ENCODE results near the gene FOXP1. TPM values are rescaled to one million over a fixed set of nuclear protein-coding genes. Genes with fewer than 3 reads are reported as not detected.

FOXP1 gene
- total RNA-seq, 1 donor from 2014 or later: 27.3 TPM

- H3K9ac ChIP-seq: no peak overlapping the region
Measured at GRCh38 chr3:71117572-71118247, 465.8 kb downstream of the FOXP1 start.

GRCh38 chr3:71114610-71115009 is 468.9 kb downstream of the FOXP1 start:
- Mint-ChIP-seq H3K4me3 (no peak overlapping the region), H3K4me1 (peaks cover 29% of the 10 kb centered on the region), H3K27me3 (ENCODE audit: insufficient read depth, low read depth) (no peaks in the 10 kb centered on the region), H3K36me3 (peaks cover 11% of the 10 kb centered on the region), H3K9me3 (no peaks in the 10 kb centered on the region), H3K27ac (peak overlapping the region; percentile 26)
- Histone ChIP-seq H3K27ac (no peak overlapping the region), H3K4me2 (peak overlapping the region; percentile 4), H2AFZ (replicated peaks) (no peak overlapping the region), H3K9ac (no peak overlapping the region), H3K36me3 (no peaks in the 10 kb centered on the region), H3K9me3 (ENCODE audit: low read depth) (no peaks in the 10 kb centered on the region), H3K79me2 (ENCODE audit: low read depth) (no peaks in the 10 kb centered on the region), H4K20me1 (ENCODE audit: low read depth) (peaks cover 6% of the 10 kb centered on the region), H3K4me3 (no peak overlapping the region), H3K4me1 (no peaks in the 10 kb centered on the region), H3K27me3 (no peaks in the 10 kb centered on the region), H3F3A (ENCODE audit: low read depth) (no peaks in the 10 kb centered on the region)
- no peak for DNase-seq (ENCODE audit: low spot score)
- TF ChIP-seq CTCF (IDR thresholded peaks at IDR 0.05) (no peak), EZH2phosphoT487 (IDR thresholded peaks at IDR 0.05) (no peak), EZH2 (IDR thresholded peaks at IDR 0.05) (no peak)

More at GRCh38 chr3:71117572-71118247, 465.8 kb downstream of the FOXP1 start:
- Mint-ChIP-seq H3K4me1 (peaks cover 14% of the 10 kb centered on the region), H3K9me3 (no peaks in the 10 kb centered on the region), H3K27me3 (ENCODE audit: insufficient read depth, low read depth) (no peaks in the 10 kb centered on the region), H3K4me3 (no peak overlapping the region), H3K27ac (no peak overlapping the region), H3K36me3 (no peaks in the 10 kb centered on the region)
- no peak overlapping the region for H3K27ac ChIP-seq
- peaks cover 6% of the 10 kb centered on the region for H4K20me1 ChIP-seq (ENCODE audit: low read depth)
- H3F3A ChIP-seq (ENCODE audit: low read depth): no peaks in the 10 kb centered on the region
- no peak for DNase-seq (ENCODE audit: low spot score)
- H3K4me2 ChIP-seq: no peak overlapping the region
- no peak overlapping the region for H2AFZ ChIP-seq (replicated peaks)
- no peaks in the 10 kb centered on the region for H3K27me3 ChIP-seq
- H3K4me3 ChIP-seq: no peak overlapping the region
- TF ChIP-seq CTCF (IDR thresholded peaks at IDR 0.05) (no peak), EZH2phosphoT487 (IDR thresholded peaks at IDR 0.05) (no peak), EZH2 (IDR thresholded peaks at IDR 0.05) (no peak)
- no peaks in the 10 kb centered on the region for H3K36me3 ChIP-seq
- no peaks in the 10 kb centered on the region for H3K9me3 ChIP-seq (ENCODE audit: low read depth)
- H3K79me2 ChIP-seq (ENCODE audit: low read depth): no peaks in the 10 kb centered on the region
- H3K4me1 ChIP-seq: no peaks in the 10 kb centered on the region

- Histone ChIP-seq H3K4me3 (no peak overlapping the region), H2AFZ (replicated peaks) (no peak overlapping the region), H4K20me1 (ENCODE audit: low read depth) (peaks cover 6% of the 10 kb centered on the region), H3K9me3 (ENCODE audit: low read depth) (no peaks in the 10 kb centered on the region), H3K36me3 (no peaks in the 10 kb centered on the region), H3F3A (ENCODE audit: low read depth) (no peaks in the 10 kb centered on the region), H3K79me2 (ENCODE audit: low read depth) (no peaks in the 10 kb centered on the region), H3K27me3 (no peaks in the 10 kb centered on the region), H3K4me1 (no peaks in the 10 kb centered on the region), H3K4me2 (no peak overlapping the region), H3K9ac (no peak overlapping the region), H3K27ac (no peak overlapping the region)
- no peak overlapping the region for H3K4me3 Mint-ChIP-seq
- H3K4me1 Mint-ChIP-seq: peaks cover 36% of the 10 kb centered on the region
- no peak for DNase-seq (ENCODE audit: low spot score)
- H3K9me3 Mint-ChIP-seq: no peaks in the 10 kb centered on the region
- H3K27me3 Mint-ChIP-seq (ENCODE audit: insufficient read depth, low read depth): no peaks in the 10 kb centered on the region
- H3K36me3 Mint-ChIP-seq: peaks cover 11% of the 10 kb centered on the region
- no peak for TF ChIP-seq EZH2phosphoT487 (IDR thresholded peaks at IDR 0.05)
- TF ChIP-seq EZH2 (IDR thresholded peaks at IDR 0.05): no peak
- TF ChIP-seq CTCF (IDR thresholded peaks at IDR 0.05): no peak
- H3K27ac Mint-ChIP-seq: no peak overlapping the region
Measured at GRCh38 chr3:71112576-71112975, 471.0 kb downstream of the FOXP1 start.

All from neural progenitor cell (in vitro differentiated cells).